ENCODE measurements around the gene PHLDB2. TPM values are rescaled to one million over a fixed set of nuclear protein-coding genes. Genes with fewer than 3 reads are reported as not detected.

Gene PHLDB2
- polyA plus RNA-seq, 1 donor (not counting 4 experiments of a cell fraction or from before 2014, with no cell fraction given): 150 TPM

DNA sequence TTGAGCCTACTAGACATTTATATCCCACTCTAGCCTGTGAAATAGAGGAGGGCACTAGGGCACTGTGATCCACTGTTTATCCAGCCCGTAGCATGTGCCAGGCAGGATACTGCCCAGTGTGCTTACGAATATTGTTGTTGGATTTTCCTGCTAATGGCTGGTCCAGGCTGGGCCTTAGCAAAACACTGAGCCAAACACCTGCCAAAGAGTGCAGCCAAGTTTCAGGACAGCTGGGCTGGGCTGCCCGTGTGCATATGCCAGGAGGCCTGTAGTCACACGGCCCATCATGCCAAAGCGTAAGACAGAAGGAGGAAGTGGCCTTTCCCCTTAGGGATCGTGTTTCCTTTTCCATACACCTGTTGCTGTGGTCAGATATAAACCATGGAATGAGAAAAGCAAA, 65.2 kb downstream of the PHLDB2 start:
- peaks cover 36% of the 10 kb centered on the region for H3K79me2 ChIP-seq (ENCODE audit: control insufficient read depth, insufficient read depth, low read length)
- peaks cover 29 to 66% of the 10 kb centered on the region in 2 experiments for H3K36me3 ChIP-seq (ENCODE audit: control insufficient read depth in 2 of 2, extremely low read depth in 1 of 2, insufficient read depth in 2 of 2, low read length in 2 of 2)
- no peak for TF ChIP-seq EZH2 (IDR thresholded peaks at IDR 0.05; ENCODE audit: low read length)
- TF ChIP-seq, protein P1, sequence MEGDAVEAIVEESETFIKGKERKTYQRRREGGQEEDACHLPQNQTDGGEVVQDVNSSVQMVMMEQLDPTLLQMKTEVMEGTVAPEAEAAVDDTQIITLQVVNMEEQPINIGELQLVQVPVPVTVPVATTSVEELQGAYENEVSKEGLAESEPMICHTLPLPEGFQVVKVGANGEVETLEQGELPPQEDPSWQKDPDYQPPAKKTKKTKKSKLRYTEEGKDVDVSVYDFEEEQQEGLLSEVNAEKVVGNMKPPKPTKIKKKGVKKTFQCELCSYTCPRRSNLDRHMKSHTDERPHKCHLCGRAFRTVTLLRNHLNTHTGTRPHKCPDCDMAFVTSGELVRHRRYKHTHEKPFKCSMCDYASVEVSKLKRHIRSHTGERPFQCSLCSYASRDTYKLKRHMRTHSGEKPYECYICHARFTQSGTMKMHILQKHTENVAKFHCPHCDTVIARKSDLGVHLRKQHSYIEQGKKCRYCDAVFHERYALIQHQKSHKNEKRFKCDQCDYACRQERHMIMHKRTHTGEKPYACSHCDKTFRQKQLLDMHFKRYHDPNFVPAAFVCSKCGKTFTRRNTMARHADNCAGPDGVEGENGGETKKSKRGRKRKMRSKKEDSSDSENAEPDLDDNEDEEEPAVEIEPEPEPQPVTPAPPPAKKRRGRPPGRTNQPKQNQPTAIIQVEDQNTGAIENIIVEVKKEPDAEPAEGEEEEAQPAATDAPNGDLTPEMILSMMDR (optimal IDR thresholded peaks at IDR 0.05 in 1 of 3, IDR thresholded peaks at IDR 0.05 in 1 of 3, conservative IDR thresholded peaks at IDR 0.05 in 1 of 3; ENCODE audit: extremely low read depth in 1 of 3, insufficient read depth in 2 of 3, low read length in 3 of 3): no peak
- H3K9me3 ChIP-seq (ENCODE audit: control insufficient read depth, low read depth, low read length): no peaks in the 10 kb centered on the region
- no peak overlapping the region for H2AFZ ChIP-seq (ENCODE audit: control insufficient read depth, low read length)
- no peak overlapping the region for H3K4me3 ChIP-seq (ENCODE audit: control insufficient read depth in 2 of 3, extremely low read depth in 1 of 3, insufficient read depth in 2 of 3, low read depth in 1 of 3, low read length in 3 of 3)
- no peak for DNase-seq (ENCODE audit: low read depth, low spot score)
- peak overlapping the region; percentile 33 for H3K4me2 ChIP-seq (ENCODE audit: control insufficient read depth, extremely low read depth, insufficient read depth, low read depth, low read length)
- no peaks in the 10 kb centered on the region for H3K27me3 ChIP-seq (ENCODE audit: control insufficient read depth, extremely low read depth, insufficient read depth, low read length)
- peaks cover 28% of the 10 kb centered on the region for H3K4me1 ChIP-seq (ENCODE audit: control insufficient read depth, extremely low read depth, insufficient read depth, low read length)
- no peaks in the 10 kb centered on the region for H3K9me1 ChIP-seq (ENCODE audit: control insufficient read depth, extremely low read depth, insufficient read depth, low read length)
- H4K20me1 ChIP-seq (ENCODE audit: control insufficient read depth, extremely low read depth, insufficient read depth, low read length): no peaks in the 10 kb centered on the region
- dilution Hi-C loops (cut with MboI; ENCODE audit: extremely low pct_ligation_motif_present, low sequenced_read_pairs): no loop called here
- H3K9ac ChIP-seq (ENCODE audit: control insufficient read depth, extremely low read depth, insufficient read depth, low read length): peak overlapping the region; percentile 24
- FAIRE-seq: peak; percentile 17
- H3K27ac ChIP-seq (ENCODE audit: control insufficient read depth, insufficient read depth, low read length): peak overlapping the region; percentile 93

DNA sequence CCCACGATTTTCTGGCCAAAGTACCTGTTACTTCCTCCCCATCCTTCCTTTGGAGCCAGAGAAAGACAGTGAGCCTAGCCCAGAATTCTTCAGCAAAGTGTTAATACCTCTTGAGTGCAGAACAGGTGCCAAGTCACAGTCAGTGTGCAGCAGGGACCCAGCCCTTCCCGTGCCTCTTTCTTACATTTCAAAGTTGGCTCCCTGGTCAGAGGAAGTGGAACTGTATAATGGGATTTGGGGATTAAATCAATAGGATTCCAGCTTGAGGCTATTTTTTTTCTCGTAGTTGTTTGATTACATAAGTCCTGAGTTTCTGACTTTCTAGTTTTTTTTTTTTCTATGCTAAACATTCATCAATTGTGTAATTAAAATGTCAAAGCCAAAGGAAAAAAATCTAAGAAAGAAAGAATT, 67.2 kb downstream of the PHLDB2 start:
- Histone ChIP-seq H3K9me1 (ENCODE audit: control insufficient read depth, extremely low read depth, insufficient read depth, low read length) (no peaks in the 10 kb centered on the region), H3K27me3 (ENCODE audit: control insufficient read depth, extremely low read depth, insufficient read depth, low read length) (no peaks in the 10 kb centered on the region), H3K4me3 (ENCODE audit: control insufficient read depth in 2 of 3, extremely low read depth in 1 of 3, insufficient read depth in 2 of 3, low read depth in 1 of 3, low read length in 3 of 3) (no peak overlapping the region), H3K36me3 (ENCODE audit: control insufficient read depth in 2 of 2, extremely low read depth in 1 of 2, insufficient read depth in 2 of 2, low read length in 2 of 2) (peaks cover 20 to 57% of the 10 kb centered on the region in 2 experiments), H3K9me3 (ENCODE audit: control insufficient read depth, low read depth, low read length) (no peaks in the 10 kb centered on the region), H3K79me2 (ENCODE audit: control insufficient read depth, insufficient read depth, low read length) (peaks cover 36% of the 10 kb centered on the region), H3K27ac (ENCODE audit: control insufficient read depth, insufficient read depth, low read length) (no peak overlapping the region), H3K9ac (ENCODE audit: control insufficient read depth, extremely low read depth, insufficient read depth, low read length) (no peak overlapping the region), H2AFZ (ENCODE audit: control insufficient read depth, low read length) (no peak overlapping the region), H3K4me1 (ENCODE audit: control insufficient read depth, extremely low read depth, insufficient read depth, low read length) (peaks cover 28% of the 10 kb centered on the region), H4K20me1 (ENCODE audit: control insufficient read depth, extremely low read depth, insufficient read depth, low read length) (no peaks in the 10 kb centered on the region), H3K4me2 (ENCODE audit: control insufficient read depth, extremely low read depth, insufficient read depth, low read depth, low read length) (no peak overlapping the region)
- TF ChIP-seq, protein P1 (optimal IDR thresholded peaks at IDR 0.05 in 1 of 3, IDR thresholded peaks at IDR 0.05 in 1 of 3, conservative IDR thresholded peaks at IDR 0.05 in 1 of 3; ENCODE audit: extremely low read depth in 1 of 3, insufficient read depth in 2 of 3, low read length in 3 of 3): no peak
- TF ChIP-seq EZH2 (IDR thresholded peaks at IDR 0.05; ENCODE audit: low read length): no peak
- FAIRE-seq (no peak), DNase-seq (ENCODE audit: low read depth, low spot score) (no peak)
- dilution Hi-C loops (cut with MboI; ENCODE audit: extremely low pct_ligation_motif_present, low sequenced_read_pairs): no loop called here

Data from keratinocyte (primary cell).